ENCODE measurements around the gene KRT34.
"Not testable (repeated sequence)": the region's sequence is repeated elsewhere in the genome, so short reads cannot be mapped to it uniquely, and the experiment has no call there.

Gene KRT34

DNA sequence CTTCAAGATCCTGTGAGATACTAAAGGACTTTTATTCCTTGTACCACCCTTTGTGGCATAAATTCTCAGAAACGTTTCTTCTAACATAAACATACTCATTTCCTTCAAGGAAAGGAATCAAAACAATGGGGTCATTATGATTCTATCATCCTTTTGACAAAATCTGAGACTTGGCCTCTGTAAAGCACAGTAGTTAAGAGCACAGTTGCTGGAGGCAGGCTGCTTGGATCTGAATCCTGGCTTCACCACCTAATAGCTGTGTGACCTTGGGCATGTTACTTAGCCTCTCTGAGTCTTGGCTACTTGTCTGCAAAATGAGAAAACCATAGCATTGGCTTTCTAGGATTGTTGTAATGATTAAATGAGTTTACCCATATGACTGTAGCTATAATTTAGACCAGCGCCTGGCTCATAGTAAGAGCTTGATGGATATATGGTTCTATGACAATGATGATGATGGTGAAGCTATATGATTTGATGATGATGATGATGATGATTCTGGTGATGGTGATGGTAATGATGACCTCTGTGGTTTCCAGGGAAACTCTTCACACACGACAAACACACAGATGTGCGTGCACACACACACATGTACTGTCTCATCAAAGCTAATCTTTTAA, 21.4 kb upstream of the KRT34 start:
- ATAC-seq: peak in 1 of 2 donors; percentile 89

DNA sequence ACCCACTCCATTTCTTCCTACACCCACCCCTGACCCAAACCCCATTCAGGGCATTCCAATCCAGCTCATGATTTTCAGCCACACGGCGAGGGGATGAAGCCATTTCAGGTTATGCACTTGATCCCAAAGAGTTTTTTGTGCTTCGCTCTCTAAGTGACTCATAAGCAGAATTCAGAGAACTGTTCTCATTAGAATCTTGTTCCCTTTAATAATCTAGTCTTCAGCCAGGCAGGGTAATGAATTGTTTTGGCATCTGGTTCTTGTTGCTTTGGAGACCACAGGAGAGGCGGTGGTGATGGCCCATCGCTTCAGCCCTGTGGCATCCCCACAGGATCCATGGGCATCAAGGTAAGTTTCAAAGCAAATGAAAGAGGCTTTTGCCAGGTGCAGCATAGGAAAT, 20.1 kb upstream of the KRT34 start:
- ATAC-seq: no peak

DNA sequence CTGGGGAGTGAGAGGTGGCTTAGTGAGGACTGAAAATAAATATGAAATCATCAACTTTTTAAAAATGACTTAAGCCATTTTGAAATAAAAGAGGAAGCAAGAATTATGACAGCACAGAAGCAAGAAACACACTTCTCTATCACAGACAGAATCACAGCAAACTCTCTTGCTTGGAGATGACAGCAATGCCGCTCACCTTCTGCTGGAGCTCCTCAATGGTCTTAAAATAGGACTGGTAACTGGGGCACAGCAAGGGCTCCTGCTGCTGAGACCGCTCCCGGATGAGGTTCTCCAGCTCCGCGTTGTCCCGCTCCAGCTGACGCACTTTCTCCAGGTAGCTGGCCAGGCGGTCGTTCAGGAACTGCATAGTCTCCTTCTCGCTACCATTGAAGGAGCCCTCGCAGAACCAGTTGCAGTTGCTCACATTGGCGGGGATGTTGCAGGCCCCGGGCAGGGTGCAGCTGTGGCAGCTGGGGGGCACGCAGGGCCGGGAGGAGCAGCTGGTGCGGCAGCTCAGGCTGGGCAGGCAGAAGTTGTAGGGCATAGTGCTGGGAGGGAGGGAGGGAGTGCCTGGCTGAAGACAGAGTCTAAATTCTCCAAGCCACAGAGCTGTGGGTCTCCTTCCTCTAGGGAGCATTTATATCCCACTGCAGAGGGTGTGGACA, 15.0 kb upstream of the KRT34 start, which contains the start of gene KRT31:
TSS of gene KRT31 (minus strand) at position 613 of the 665 bp plus-strand sequence. CDS start at position 544, 69 bp downstream.
- ATAC-seq: no peak

DNA sequence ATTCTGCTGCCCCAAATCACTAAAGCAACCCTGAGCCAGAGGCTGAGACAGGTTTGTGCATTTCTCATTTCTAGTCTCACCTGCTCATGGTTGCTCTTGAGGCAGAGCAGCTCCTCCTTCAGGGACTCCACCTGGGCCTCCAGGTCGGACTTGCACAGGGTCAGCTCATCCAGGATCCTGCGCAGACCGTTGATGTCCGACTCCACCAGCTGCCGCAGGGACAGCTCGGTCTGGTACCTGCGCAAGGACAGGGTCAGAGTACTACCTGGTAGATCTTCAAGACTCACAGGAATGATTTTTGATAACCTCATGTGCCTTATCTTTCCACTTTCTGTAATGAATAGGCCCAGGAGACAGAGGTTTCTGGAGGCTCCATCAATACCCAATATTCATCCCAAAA, 14.2 kb upstream of the KRT34 start:
- ATAC-seq: no peak

DNA sequence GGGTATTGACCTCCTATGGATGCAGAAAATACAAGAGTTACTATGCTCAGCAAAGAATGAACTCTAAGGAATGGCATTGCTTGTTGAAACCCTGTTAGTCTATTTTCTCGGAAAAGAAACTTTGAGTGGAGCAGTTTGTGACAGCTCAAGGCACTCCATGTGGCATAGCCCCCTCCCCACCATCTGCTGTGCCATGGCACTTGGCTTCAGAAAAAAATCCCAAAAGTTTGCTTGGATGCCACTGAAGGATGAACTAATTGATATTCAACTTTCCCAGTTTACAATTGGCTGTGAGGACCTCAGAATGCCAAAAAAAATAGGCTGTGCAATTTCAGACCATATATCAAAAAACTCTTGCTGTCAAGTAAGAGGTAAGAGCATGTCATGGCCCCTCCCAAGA, 13.5 kb upstream of the KRT34 start:
- no peak for ATAC-seq

DNA sequence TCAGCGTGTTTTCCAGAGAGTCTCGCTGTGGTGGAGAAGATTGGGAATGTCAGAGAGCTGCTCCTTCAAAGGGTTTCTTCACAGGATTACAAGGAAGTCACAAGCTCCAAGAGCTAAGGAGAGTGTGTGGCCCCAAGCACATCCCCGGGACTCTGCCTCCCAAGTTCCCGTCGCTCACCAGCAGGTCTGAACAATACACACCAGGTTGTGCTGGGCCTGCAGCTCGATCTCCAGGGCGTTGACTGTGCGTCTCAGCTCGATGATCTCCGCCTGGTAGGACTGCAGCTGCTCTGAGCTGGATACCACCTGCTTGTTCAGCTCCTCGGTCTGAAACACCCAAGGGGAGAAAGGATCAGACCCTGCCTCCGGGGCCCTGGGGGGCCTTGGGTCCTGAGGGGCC, 12.9 kb upstream of the KRT34 start:
- not testable (repeated sequence) for ATAC-seq

DNA sequence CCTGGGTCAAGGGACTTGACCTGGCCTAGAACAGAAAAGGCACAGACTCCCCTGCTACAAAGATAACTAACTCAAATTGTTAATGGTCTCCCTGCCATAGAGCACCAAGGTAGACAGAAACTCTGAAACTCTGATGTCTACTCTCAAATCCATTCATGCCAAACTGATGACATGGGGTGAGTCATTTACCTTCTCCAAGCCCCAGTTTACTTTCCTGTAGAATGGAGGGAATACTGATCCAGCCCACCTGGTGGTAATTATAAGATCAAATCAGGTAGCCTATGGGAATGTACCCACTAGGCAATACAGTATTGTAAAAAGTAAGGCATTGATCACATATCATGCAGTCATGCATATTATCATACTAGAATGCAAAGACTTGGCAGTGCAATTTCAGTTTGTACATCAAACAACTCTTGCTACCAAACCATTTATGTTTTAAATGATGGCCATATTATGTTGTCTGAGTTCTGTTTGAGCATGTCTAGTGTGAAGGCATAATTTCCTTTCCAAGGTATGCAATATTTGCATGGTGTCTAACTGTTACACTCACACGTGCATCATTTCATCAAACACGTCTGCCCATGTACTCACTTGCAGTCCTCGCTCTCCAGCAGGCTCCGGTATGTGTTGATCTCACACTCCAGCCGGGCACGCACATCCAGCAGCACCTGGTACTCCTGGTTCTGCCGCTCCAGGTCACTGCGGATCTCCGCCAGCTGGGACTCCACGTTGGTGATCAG, 12.3 kb upstream of the KRT34 start:
- ATAC-seq: no peak

DNA sequence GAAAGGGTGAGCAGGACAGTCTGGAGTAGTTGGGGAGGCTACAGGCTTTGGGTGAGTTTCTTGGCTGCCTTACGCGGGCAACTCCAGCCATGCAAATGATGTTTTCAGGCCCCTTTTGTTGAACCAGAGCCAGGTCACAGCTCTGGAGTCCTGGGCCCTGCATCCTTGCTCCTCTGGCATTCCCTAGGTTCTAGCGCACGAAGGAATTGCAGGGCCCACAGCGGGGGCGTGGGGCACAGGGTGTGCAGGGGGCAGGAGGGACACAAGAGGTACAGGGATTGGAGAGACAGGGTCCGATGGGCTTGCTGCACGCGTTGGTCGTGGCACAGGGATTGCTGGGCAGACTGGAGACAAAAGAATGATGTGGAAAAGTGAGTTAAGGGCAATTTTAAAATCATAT, 11.7 kb upstream of the KRT34 start:
- no peak for ATAC-seq

DNA sequence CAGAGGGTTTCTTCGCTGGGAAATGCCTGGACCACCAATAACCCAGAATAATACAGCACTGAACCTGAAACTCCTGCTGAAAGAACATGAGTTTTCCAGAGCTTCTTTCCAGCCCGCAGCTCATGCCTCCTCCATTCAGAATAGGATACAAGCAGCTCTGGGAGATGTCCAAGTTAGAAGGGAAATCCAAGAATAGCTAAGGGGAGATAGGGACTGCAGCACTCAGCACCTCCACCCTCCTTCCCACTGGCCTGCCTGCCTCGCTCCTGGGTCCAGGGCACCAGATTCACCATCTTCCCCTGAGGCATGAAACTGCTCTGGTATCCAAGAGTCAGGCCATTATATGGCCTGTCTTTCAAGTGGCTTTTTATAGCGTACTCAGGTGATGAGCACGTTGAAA, 11.2 kb upstream of the KRT34 start:
- ATAC-seq: no peak

DNA sequence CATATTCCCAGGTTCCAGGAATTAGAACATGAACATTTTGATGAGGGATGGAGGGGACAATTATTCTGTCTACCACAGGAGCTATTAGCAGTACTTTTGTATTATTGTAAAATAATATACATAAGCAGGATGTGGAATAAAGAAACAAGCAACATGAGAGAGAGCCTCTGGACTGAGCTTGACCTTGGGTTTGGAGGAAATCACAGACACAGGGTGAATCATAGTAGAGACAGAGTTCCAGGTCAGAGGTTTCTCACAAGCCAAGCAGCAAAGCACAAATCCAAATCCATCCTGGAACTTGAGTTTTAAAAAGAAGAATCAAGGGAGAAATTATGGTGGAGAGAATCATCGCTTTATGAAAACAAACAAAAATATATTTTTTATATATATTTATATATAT, 10.2 kb upstream of the KRT34 start:
- ATAC-seq: no peak

DNA sequence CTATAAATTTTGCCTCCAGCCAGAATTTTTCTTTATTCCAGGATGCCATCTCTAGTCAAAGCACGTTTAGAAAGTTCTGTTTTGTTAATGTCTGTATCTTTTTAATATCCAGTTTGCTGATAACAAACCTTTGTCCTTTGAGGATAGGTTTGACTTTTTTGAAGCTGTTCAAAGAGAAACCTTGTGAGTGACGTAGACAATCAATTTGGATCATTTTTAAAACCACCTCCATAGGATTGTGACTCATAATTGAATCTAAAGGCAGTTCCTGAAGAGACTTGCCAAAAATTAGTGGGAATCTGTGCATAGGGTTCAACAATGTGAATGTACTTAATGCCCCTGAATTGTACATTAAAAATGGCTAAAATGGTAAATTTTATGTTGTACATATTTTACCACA, 9.4 kb upstream of the KRT34 start:
- ATAC-seq: no peak

DNA sequence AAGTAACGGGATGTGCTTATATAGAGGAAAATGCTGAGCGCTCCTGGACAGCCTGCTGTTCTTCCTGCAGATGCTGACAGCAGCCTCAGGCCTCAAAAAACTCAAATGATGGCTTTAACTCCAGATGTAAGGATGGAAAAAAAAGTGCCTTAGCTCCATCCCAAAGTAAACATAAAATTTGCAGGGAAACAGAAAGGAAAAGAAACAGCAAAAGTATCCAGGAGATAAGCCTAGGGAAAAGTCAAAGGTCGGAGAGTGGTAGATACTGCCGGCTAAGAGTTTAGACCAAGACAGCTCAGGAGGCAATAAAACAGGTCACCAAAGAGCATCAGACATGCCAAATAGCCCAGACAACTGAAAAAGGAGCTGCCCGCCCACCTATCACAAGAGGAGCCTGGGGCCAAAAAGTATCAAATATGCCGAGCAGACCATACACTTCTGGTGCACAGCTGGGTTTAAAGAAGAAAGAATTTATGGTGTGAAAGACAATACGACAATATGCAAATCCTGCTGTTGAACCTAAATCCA, 8.4 kb upstream of the KRT34 start:
- ATAC-seq: no peak

DNA sequence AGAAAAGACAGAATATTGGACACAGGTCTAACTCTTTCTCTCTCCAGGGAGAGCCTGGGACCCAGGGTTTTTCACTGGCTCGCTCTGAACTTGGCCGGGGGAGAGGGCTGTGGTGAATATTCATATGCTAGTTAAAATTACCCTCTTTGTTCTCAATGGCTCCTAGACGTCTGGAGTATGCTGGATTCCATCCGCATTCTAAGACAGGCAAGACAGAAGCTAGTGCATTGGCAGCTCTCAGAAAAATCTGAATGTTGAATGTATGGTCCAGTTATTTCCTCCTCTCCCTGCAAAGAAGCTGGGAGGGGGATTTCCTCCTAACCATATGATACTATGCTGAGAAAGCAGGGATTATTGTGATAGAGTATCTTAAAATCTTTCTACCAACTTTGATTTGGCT, 5.6 kb upstream of the KRT34 start:
- ATAC-seq: no peak

DNA sequence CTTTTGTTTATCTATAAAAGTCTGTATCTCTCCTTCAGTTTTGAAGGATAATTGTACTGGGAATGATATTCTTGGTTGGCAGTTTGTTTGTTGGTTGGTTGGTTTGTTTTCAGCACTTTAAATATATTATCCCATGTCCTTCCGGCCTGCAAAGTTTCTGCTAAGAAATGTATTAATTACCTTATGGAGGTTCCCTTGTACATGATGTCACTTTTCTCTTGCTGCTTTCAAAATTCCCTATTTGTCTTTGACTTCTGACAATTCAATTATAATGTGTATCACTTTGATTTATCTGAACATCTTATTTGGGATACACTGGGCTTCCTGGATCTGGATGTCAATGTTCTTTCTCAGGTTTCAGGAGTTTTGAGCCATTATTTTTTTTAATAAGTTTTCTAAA, 4.1 kb upstream of the KRT34 start:
- no peak for ATAC-seq

DNA sequence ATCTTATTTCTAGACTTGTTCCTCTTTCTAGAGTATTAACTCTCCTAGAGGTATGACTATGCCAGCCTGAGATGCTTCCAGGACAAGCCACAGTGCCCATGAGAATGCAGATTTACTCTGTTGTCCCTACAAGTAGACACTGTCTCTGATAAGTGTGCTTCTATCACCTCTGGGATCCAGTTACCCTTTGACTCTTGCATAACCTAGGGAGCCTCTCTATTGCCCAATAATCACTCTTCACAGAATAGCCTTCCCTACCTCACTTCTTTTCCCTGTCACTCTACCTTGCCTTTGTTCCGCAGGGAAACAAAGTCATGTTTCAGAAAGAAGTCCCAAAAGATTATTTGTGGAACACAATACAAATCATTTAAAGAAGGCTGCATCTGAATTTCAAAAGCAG, 1.6 kb upstream of the KRT34 start:
- no peak for ATAC-seq

DNA sequence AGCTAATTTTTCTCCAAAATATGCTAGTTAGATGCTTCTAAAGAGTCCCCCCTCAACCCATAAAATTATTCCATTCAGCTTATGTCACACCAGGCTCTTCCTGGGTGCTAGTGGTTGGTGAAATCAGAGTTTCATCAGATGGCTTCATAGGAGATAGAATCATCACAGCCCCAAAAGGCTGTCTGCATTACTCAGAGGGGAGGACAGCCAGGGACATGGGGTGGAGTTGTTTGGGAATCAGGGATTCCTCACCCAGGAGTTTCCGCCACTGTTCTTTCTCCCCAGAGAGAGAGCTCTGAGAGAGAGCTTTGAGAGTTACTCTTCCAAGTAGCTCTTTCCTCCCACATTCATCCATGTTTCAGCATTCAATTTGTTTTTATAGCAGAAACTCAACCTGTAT, 288 bp upstream of the KRT34 start:
- no peak for ATAC-seq

DNA sequence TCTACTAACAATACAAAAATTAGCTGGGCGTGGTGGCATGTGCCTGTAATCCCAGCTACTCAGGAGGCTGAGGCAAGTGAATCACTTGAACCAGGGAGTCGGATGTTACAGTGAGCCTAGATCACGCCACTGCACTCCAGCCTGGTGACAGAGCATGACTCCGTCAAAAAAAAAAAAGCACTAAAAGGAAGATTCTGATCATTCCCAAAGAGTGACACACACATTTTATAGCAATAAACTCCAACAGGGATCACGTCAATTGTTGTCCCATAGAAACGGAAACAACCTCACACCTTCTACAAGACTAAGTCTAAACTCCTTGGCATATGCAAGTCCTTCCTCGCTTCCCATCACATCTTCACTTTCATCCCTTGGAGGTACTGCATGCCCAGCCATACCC, 2.0 kb downstream of the KRT34 start:
- not testable (repeated sequence) for ATAC-seq

DNA sequence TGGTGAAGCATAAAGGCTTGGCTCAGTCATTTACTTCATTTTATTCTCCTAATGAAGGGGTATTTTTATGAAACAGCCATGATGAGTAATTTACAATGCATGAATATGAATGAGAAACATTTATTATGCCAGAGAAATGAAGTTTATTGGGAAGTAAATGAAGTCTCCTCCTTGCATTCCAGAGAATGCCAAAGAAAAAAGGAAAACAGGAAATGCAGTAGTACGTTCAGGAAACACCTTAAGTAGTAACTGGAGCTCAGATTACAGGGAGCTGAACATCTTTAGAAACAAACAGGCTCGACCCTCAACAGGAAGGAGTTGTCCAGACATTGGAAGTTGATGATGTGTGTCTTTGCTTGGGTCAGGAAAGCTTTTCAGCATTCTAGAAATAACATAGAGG, 4.6 kb downstream of the KRT34 start:
- no peak for ATAC-seq

DNA sequence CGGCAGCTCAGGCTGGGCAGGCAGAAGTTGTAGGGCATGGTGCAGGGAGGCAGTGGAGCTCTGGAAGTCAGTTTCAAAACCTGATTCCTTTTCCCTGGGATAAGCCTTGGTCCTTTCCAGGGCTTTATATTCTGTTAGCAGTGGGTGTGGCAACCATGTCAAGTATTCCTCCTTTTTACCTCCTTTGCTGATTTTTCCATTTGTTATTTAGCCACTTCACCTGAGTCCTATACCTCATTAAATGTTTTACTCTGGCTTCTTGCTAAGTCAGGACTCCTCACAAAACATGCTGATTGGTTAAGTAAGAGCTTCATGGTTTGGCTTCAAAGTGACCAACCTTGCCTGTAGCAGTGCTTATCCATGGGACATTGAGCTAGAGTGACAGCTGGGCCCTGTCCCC, 12.4 kb downstream of the KRT34 start, which contains the start of gene KRT33B:
TSS of gene KRT33B (minus strand) at position 101 of the 400 bp plus-strand sequence. CDS start at position 38, 63 bp downstream.
- ATAC-seq: no peak

DNA sequence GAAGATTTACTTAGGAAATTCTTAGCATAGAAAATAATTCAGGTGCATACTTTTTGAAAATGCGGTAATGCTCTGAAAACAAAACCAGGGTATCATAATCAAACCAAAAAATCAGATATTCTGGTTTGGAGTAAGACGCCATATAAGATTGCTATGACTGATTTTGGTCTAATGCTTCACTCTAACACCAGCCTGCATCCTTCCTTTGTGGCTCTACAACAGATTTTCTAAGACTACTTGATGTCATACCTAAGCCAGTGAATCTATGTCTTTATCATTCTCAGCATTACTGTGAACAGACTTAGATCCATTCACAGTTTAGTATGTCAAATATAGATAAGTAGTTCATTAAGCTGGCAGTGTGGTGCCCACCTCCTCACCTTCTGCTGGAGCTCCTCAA, 13.1 kb downstream of the KRT34 start:
- no peak for ATAC-seq

DNA sequence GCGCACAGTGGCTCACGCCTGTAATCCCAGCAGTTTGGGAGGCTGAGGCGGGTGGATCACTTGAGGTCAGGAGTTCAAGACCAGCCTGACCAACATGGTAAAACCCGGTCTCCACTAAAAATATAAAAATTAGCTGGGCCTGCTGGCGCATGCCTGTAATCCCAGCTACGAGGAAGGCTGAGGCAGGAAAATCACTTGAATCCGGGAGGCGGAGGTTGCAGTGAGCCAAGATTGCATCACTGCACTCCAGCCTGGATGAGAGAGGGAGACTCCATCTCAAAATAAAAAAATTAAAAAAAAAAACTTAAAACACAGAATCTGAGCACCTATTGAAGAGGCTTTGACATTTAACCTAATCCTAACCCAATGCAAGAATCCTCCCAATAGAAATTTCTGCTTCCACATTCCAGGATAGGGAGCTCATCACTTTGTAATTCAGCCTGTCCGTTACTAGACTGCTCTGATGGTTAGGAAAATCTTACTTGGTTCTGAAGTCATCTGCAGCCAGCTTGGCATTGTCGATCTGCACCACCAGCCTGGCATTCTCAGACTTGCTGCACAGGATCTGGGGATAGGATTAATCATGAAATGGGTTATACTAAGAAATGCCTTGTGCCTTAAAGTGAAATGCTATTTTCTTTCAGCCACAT, 14.6 kb downstream of the KRT34 start:
- no peak for ATAC-seq

DNA sequence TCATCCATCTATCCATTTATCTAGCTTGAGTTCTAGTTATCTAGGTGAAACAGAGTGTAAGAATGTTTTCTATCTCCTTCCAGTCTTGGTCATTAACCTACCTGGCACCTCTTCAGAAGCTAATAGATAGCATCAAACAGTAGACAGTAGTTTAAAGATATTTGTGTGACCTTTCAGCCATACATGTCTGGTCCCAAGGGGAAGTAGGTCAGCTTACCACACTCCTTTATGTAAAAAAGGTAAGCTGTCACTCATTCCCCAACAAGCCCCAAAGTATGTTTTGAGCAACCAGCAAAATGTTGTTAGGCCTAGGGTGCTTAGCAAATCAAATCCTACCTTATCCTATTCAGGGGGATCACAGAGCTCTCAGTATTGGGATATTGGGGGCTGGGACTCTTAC, 16.0 kb downstream of the KRT34 start:
- ATAC-seq: no peak

DNA sequence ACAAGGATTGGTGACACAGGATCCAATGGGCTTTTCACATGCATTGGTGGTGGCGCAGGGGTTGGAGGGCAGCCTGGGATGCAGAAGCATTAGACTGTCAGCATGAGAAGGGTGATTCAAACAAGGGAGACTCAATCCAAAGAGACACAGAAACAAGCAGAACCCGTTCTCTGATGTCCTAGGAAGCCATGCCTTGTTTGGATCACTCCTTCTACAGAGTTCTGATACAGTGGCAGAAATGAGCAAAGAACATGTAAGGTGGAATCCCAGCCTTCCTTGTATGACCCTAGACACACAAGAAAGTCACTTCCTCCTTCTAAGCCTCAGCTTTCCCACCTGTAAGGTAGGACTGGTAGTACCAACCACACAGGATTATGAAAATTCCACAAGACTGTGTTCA, 18.2 kb downstream of the KRT34 start:
- ATAC-seq: no peak

All from activated CD4-positive, CD25-positive, alpha-beta regulatory T cell treated with anti-CD3 and anti-CD28 coated beads, Interleukin-2, amount 50 U/mL, for 24 hours (primary cell).